ENCODE results near the gene RNF144B. TPM values are rescaled to one million over a fixed set of nuclear protein-coding genes. Genes with fewer than 3 reads are reported as not detected.

The RNF144B gene
- total and polyA plus RNA-seq, 2 donors (not counting 1 experiment from before 2014, with no cell fraction given): 3.0 to 17.0 TPM

DNA sequence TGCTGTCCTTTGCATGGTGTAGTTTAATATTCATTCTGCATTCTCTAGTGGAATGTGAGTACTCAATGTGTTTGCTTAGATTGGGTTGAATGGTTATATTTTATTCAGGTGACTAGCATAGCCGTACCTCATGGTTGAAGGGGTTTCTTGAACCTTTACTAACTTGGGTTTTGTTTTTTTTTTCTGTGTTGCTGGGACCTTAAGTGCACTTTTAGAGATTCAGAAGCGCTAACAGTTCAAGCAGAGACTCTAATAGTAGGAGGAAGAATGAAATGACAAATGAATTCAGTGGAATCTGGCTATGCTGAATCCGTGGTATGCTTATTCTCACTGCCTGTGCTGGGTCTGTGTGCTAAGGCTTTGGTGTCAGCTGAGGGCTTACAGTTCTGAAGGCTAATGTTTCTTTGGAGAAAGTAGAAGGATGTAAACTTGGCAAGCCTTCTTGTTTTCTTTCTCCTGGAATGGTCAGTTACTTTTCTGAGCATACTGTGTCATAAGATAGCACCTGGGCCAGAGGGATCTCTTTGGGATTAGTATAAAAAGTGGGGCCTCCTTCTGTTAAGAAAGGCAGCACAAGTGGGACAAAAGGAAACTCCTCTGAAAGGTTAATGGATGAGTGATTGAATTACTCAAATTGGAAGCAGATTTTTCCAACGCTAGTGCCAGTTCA lies 28.7 kb downstream of the RNF144B start:
- intact Hi-C loops (cut with micrococcal nuclease): no loop called here
- no peak overlapping the region for H3K27ac ChIP-seq (ENCODE audit: low read length in 2 of 2)
- no peak overlapping the region for H3K9ac ChIP-seq (ENCODE audit: low read length)
- H3K9me3 ChIP-seq (ENCODE audit: control extremely low read depth in 1 of 3, control insufficient read depth in 2 of 3, insufficient read depth in 1 of 3, low read length in 2 of 3): no peaks in the 10 kb centered on the region
- 98% methylated on average over 4 of the region's 4 CpGs for WGBS (ENCODE audit: insufficient coverage)
- H3K4me1 Mint-ChIP-seq: peaks cover 42% of the 10 kb centered on the region
- ChIA-PET CTCF (no interaction called here), POLR2A (no interaction called here)
- H3K4me3 ChIP-seq (ENCODE audit: control extremely low read depth in 1 of 5, extremely low read depth in 1 of 5, insufficient read depth in 1 of 5, low read depth in 2 of 5, low read length in 4 of 5): no peak overlapping the region
- peaks cover 67% of the 10 kb centered on the region for H3K79me2 ChIP-seq (ENCODE audit: control insufficient read depth, insufficient read depth, low read length)
- H3K27me3 Mint-ChIP-seq: no peaks in the 10 kb centered on the region
- H3K4me3 Mint-ChIP-seq: no peak overlapping the region
- H3K9me3 Mint-ChIP-seq (ENCODE audit: insufficient read depth): peaks cover 2% of the 10 kb centered on the region
- DNase-seq (no peak), ATAC-seq (ENCODE audit: low read depth) (no peak)
- TF ChIP-seq EZH2 (IDR thresholded peaks at IDR 0.05; ENCODE audit: borderline replicate concordance, insufficient read depth, low read depth, low read length, poor library complexity, severe bottlenecking): no peak
- no peak for TF ChIP-seq CTCF (IDR thresholded peaks at IDR 0.05)
- no peak overlapping the region for H2AFZ ChIP-seq (ENCODE audit: insufficient read depth, low read depth, low read length, poor library complexity, severe bottlenecking)
- H3K27ac Mint-ChIP-seq: no peak overlapping the region
- no peak overlapping the region for H3K4me2 ChIP-seq (replicated peaks; ENCODE audit: low read depth, low read length, poor library complexity, severe bottlenecking)
- peaks cover 17 to 18% of the 10 kb centered on the region in 2 donors for H3K4me1 ChIP-seq (ENCODE audit: control insufficient read depth in 2 of 2, insufficient read depth in 2 of 2, low read length in 2 of 2)
- no peaks in the 10 kb centered on the region for H4K20me1 ChIP-seq (ENCODE audit: control insufficient read depth, insufficient read depth, low read length, poor library complexity, severe bottlenecking)
- H3K27me3 ChIP-seq (replicated peaks in 1 of 4; ENCODE audit: control extremely low read depth in 1 of 4, control insufficient read depth in 3 of 4, insufficient read depth in 4 of 4, low read length in 3 of 4): no peaks in the 10 kb centered on the region
- peaks cover 0 to 5% of the 10 kb centered on the region in 2 experiments for H3K36me3 ChIP-seq (replicated peaks in 1 of 2; ENCODE audit: control extremely low read depth in 1 of 2, control insufficient read depth in 1 of 2, extremely low read depth in 1 of 2, insufficient read depth in 2 of 2, low read length in 1 of 2)

GRCh38 chr6:18416341-18416679 lies 29.2 kb downstream of the RNF144B start:
- no peak overlapping the region for H3K4me3 Mint-ChIP-seq
- TF ChIP-seq CTCF (IDR thresholded peaks at IDR 0.05): no peak
- no peak for TF ChIP-seq EZH2 (IDR thresholded peaks at IDR 0.05; ENCODE audit: borderline replicate concordance, insufficient read depth, low read depth, low read length, poor library complexity, severe bottlenecking)
- Histone ChIP-seq H3K36me3 (replicated peaks in 1 of 2; ENCODE audit: control extremely low read depth in 1 of 2, control insufficient read depth in 1 of 2, extremely low read depth in 1 of 2, insufficient read depth in 2 of 2, low read length in 1 of 2) (peaks cover 0 to 5% of the 10 kb centered on the region in 2 experiments), H3K9ac (ENCODE audit: low read length) (no peak overlapping the region), H3K27ac (ENCODE audit: low read length in 2 of 2) (no peak overlapping the region), H3K4me2 (replicated peaks; ENCODE audit: low read depth, low read length, poor library complexity, severe bottlenecking) (no peak overlapping the region), H2AFZ (ENCODE audit: insufficient read depth, low read depth, low read length, poor library complexity, severe bottlenecking) (no peak overlapping the region), H3K27me3 (replicated peaks in 1 of 4; ENCODE audit: control extremely low read depth in 1 of 4, control insufficient read depth in 3 of 4, insufficient read depth in 4 of 4, low read length in 3 of 4) (no peaks in the 10 kb centered on the region), H3K79me2 (ENCODE audit: control insufficient read depth, insufficient read depth, low read length) (peaks cover 68% of the 10 kb centered on the region), H4K20me1 (ENCODE audit: control insufficient read depth, insufficient read depth, low read length, poor library complexity, severe bottlenecking) (no peaks in the 10 kb centered on the region), H3K9me3 (ENCODE audit: control extremely low read depth in 1 of 3, control insufficient read depth in 2 of 3, insufficient read depth in 1 of 3, low read length in 2 of 3) (no peaks in the 10 kb centered on the region), H3K4me3 (ENCODE audit: control extremely low read depth in 1 of 5, extremely low read depth in 1 of 5, insufficient read depth in 1 of 5, low read depth in 2 of 5, low read length in 4 of 5) (no peak overlapping the region), H3K4me1 (ENCODE audit: control insufficient read depth in 2 of 2, insufficient read depth in 2 of 2, low read length in 2 of 2) (peaks cover 17 to 18% of the 10 kb centered on the region in 2 donors)
- ATAC-seq (ENCODE audit: low read depth) (no peak), DNase-seq (no peak)
- H3K27me3 Mint-ChIP-seq: no peaks in the 10 kb centered on the region
- intact Hi-C loops (cut with micrococcal nuclease): no loop called here
- no peak overlapping the region for H3K27ac Mint-ChIP-seq
- no CpG with 5 or more reads among the region's 2 CpGs for WGBS (ENCODE audit: insufficient coverage)
- ChIA-PET CTCF (no interaction called here), POLR2A (no interaction called here)
- H3K4me1 Mint-ChIP-seq: peaks cover 43% of the 10 kb centered on the region
- H3K9me3 Mint-ChIP-seq (ENCODE audit: insufficient read depth): peaks cover 2% of the 10 kb centered on the region
